ENCODE measurements around the gene CACNA1C. TPM values are rescaled to one million over a fixed set of nuclear protein-coding genes. Genes with fewer than 3 reads are reported as not detected.

The CACNA1C gene
- total and polyA plus RNA-seq, 2 donors from 2014 or later, result 1.6 to 17.4 TPM

DNA sequence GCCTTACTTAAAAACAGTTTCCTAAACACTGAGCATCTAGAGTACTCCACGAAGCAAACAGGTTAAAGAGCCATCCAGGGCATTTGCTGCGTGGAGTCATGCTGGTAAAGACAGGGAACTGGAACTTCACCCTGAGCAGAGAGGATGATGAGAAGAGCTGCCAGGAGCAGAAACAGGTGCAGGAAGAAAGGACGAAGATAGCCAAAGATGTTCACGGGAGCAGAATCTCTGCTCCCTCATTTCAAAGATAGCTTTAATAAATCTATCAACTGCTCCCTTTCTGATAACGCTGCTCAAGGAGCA lies 461.2 kb downstream of the CACNA1C start:
- no peak overlapping the region for H3K27ac ChIP-seq (ENCODE audit: low read depth in 2 of 2, low read length in 2 of 2)

DNA sequence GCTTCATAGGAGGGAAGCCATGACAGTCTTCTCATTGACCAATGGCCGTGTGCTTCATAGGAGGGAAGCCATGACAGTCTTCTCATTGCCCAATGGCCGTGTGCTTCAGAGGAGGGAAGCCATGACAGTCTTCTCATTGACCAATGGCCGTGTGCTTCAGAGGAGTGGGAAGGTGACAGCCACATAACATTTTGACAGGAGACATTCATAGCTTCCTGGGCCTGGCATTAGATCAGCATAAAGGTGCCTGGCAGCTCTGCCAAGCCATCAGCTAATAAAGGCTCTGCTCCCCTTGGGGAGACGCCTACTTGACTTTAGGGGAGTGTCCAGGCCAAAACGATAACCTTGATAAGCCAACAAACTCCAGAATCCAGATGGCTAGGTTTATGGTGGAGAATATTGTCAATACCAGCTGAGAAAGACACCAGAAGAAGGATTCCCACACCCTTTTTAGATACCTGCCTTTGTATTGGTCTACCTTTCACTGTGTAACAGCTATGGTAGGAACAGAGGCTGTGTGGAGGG lies 468.0 kb downstream of the CACNA1C start:
- Histone ChIP-seq H3K36me3 (ENCODE audit: control insufficient read depth in 2 of 3, insufficient read depth in 3 of 3, low read length in 3 of 3) (no peaks in the 10 kb centered on the region), H3K9ac (ENCODE audit: low read length in 3 of 3) (no peak overlapping the region), H3K4me1 (ENCODE audit: control insufficient read depth in 2 of 3, insufficient read depth in 2 of 3, low read depth in 1 of 3, low read length in 3 of 3) (peaks cover 0 to 2% (median 0%) of the 10 kb centered on the region in 3 donors), H3K4me3 (ENCODE audit: low read length in 3 of 3) (no peak overlapping the region), H3K9me3 (ENCODE audit: control insufficient read depth in 2 of 3, insufficient read depth in 1 of 3, low read length in 3 of 3) (no peaks in the 10 kb centered on the region), H3K27ac (ENCODE audit: low read depth in 2 of 2, low read length in 2 of 2) (no peak overlapping the region), H3K27me3 (ENCODE audit: control insufficient read depth, insufficient read depth, low read length) (no peaks in the 10 kb centered on the region)
- intact Hi-C loops (cut with DNase I), result no loop called here
- FAIRE-seq (no peak), DNase-seq (no peak)
- TF ChIP-seq, protein P1, sequence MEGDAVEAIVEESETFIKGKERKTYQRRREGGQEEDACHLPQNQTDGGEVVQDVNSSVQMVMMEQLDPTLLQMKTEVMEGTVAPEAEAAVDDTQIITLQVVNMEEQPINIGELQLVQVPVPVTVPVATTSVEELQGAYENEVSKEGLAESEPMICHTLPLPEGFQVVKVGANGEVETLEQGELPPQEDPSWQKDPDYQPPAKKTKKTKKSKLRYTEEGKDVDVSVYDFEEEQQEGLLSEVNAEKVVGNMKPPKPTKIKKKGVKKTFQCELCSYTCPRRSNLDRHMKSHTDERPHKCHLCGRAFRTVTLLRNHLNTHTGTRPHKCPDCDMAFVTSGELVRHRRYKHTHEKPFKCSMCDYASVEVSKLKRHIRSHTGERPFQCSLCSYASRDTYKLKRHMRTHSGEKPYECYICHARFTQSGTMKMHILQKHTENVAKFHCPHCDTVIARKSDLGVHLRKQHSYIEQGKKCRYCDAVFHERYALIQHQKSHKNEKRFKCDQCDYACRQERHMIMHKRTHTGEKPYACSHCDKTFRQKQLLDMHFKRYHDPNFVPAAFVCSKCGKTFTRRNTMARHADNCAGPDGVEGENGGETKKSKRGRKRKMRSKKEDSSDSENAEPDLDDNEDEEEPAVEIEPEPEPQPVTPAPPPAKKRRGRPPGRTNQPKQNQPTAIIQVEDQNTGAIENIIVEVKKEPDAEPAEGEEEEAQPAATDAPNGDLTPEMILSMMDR (IDR thresholded peaks at IDR 0.05; ENCODE audit: borderline replicate concordance, extremely low read depth, insufficient read depth), result no peak

More for the DNA sequence above, 461.2 kb downstream of the CACNA1C start:
- Histone ChIP-seq H3K9me3 (ENCODE audit: control insufficient read depth in 2 of 3, insufficient read depth in 1 of 3, low read length in 3 of 3) (no peaks in the 10 kb centered on the region), H3K4me1 (ENCODE audit: control insufficient read depth in 2 of 3, insufficient read depth in 2 of 3, low read depth in 1 of 3, low read length in 3 of 3) (no peaks in the 10 kb centered on the region), H3K9ac (ENCODE audit: low read length in 3 of 3) (no peak overlapping the region), H3K27me3 (ENCODE audit: control insufficient read depth, insufficient read depth, low read length) (no peaks in the 10 kb centered on the region), H3K4me3 (ENCODE audit: low read length in 3 of 3) (no peak overlapping the region), H3K36me3 (ENCODE audit: control insufficient read depth in 2 of 3, insufficient read depth in 3 of 3, low read length in 3 of 3) (no peaks in the 10 kb centered on the region)
- TF ChIP-seq, protein P1 (IDR thresholded peaks at IDR 0.05; ENCODE audit: borderline replicate concordance, extremely low read depth, insufficient read depth), result no peak
- FAIRE-seq (no peak), DNase-seq (no peak)
- intact Hi-C loops (cut with DNase I), result no loop called here

DNA sequence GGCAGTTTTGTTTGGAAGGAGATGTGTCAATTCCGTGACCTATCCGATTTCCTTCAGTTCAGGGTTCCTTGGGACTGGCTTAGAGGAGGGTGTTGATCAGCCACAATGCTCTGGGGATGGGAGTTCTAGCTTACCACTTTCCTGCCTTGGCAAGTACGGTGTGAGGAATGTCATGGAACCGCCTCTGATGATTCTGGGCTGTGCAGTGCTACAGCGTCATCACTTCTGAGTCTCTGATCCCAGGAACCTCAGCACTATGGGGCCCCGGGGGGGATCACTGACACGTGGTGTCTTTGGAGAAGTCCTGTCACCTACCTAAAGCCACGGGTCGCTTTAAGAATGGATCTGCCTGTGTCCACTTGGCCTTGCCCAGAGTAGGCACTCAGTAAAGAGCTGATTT lies 470.5 kb downstream of the CACNA1C start:
- no peak overlapping the region for H3K4me3 ChIP-seq (ENCODE audit: low read length in 3 of 3)
- H3K9ac ChIP-seq (ENCODE audit: low read length in 3 of 3), result no peak overlapping the region
- H3K27ac ChIP-seq (ENCODE audit: low read depth in 2 of 2, low read length in 2 of 2), result no peak overlapping the region
- TF ChIP-seq, protein P1 (IDR thresholded peaks at IDR 0.05; ENCODE audit: borderline replicate concordance, extremely low read depth, insufficient read depth), result no peak
- no peak for FAIRE-seq
- H3K9me3 ChIP-seq (ENCODE audit: control insufficient read depth in 2 of 3, insufficient read depth in 1 of 3, low read length in 3 of 3), result no peaks in the 10 kb centered on the region
- no peaks in the 10 kb centered on the region for H3K27me3 ChIP-seq (ENCODE audit: control insufficient read depth, insufficient read depth, low read length)
- DNase-seq, result no peak
- H3K36me3 ChIP-seq (ENCODE audit: control insufficient read depth in 2 of 3, insufficient read depth in 3 of 3, low read length in 3 of 3), result no peaks in the 10 kb centered on the region
- H3K4me1 ChIP-seq (ENCODE audit: control insufficient read depth in 2 of 3, insufficient read depth in 2 of 3, low read depth in 1 of 3, low read length in 3 of 3), result peaks cover 0 to 2% (median 0%) of the 10 kb centered on the region in 3 donors
- intact Hi-C loops (cut with DNase I), result no loop called here

DNA sequence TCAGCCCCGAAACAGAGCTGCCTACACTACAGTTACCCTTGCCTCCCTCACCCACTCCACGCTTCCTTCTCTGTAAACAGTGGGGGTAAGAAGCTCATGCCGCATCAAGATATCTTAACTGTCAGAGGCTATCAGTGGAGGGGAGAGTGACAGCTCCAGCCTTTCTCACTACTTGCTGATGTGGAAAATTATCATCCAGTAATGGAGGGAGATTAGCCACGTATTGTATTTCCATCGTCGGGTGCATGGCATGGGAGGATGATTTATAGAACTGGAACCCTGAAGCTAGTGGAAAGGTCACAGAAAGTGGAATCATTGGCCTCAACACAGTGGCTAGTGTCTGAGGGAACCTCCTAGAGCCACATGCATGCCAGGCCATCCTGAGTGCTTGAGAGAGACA lies 471.1 kb downstream of the CACNA1C start:
- H3K4me1 ChIP-seq (ENCODE audit: control insufficient read depth in 2 of 3, insufficient read depth in 2 of 3, low read depth in 1 of 3, low read length in 3 of 3), result peaks cover 0 to 2% (median 0%) of the 10 kb centered on the region in 3 donors
- H3K9me3 ChIP-seq (ENCODE audit: control insufficient read depth in 2 of 3, insufficient read depth in 1 of 3, low read length in 3 of 3), result no peaks in the 10 kb centered on the region
- no peak overlapping the region for H3K4me3 ChIP-seq (ENCODE audit: low read length in 3 of 3)
- H3K27ac ChIP-seq (ENCODE audit: low read depth in 2 of 2, low read length in 2 of 2), result no peak overlapping the region
- no peaks in the 10 kb centered on the region for H3K27me3 ChIP-seq (ENCODE audit: control insufficient read depth, insufficient read depth, low read length)
- no peak for DNase-seq
- no peak overlapping the region for H3K9ac ChIP-seq (ENCODE audit: low read length in 3 of 3)
- H3K36me3 ChIP-seq (ENCODE audit: control insufficient read depth in 2 of 3, insufficient read depth in 3 of 3, low read length in 3 of 3), result no peaks in the 10 kb centered on the region
- TF ChIP-seq, protein P1 (IDR thresholded peaks at IDR 0.05; ENCODE audit: borderline replicate concordance, extremely low read depth, insufficient read depth), result no peak
- intact Hi-C loops (cut with DNase I), result no loop called here
- FAIRE-seq, result no peak
